ENCODE results near the gene MRTFB. TPM values are rescaled to one million over a fixed set of nuclear protein-coding genes. Genes with fewer than 3 reads are reported as not detected.

MRTFB gene
- total and polyA plus RNA-seq, 12 donors: 4.1 to 41.8 (median 32.5) TPM

DNA sequence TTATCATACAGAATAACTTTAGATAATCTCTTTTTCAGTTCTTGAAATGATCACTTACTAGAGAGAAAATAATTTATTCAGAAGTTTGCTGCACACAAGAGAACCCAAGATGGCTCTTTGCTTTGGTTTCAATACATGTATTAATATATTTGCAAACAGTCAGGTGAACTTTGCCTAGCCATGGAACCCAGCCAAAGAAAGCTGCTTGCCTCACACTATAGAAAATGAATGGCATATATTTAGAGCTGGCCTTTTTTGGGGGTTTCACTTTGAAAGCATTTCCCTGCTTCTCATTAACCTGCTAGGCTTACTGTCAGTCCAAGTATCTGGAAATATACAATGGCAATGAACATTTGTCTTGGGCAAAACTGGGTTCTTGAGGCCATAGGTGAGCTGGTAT lies 75.3 kb downstream of the MRTFB start:
- H3K4me3 ChIP-seq: no peak overlapping the region
- ATAC-seq: no peak
- peaks cover 0 to 25% (median 0%) of the 10 kb centered on the region in 9 donors for H3K36me3 ChIP-seq
- H3K27ac ChIP-seq: peak overlapping the region in 1 of 10 donors; percentile 38
- peaks cover 0 to 18% (median 9%) of the 10 kb centered on the region in 9 donors for H3K4me1 ChIP-seq
- no peak for DNase-seq
- TF ChIP-seq, protein P1, sequence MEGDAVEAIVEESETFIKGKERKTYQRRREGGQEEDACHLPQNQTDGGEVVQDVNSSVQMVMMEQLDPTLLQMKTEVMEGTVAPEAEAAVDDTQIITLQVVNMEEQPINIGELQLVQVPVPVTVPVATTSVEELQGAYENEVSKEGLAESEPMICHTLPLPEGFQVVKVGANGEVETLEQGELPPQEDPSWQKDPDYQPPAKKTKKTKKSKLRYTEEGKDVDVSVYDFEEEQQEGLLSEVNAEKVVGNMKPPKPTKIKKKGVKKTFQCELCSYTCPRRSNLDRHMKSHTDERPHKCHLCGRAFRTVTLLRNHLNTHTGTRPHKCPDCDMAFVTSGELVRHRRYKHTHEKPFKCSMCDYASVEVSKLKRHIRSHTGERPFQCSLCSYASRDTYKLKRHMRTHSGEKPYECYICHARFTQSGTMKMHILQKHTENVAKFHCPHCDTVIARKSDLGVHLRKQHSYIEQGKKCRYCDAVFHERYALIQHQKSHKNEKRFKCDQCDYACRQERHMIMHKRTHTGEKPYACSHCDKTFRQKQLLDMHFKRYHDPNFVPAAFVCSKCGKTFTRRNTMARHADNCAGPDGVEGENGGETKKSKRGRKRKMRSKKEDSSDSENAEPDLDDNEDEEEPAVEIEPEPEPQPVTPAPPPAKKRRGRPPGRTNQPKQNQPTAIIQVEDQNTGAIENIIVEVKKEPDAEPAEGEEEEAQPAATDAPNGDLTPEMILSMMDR (IDR thresholded peaks at IDR 0.05): no peak
- intact Hi-C loops (cut with DNase I): loop anchor here in 1 of 10 donors (5.0 kb wide), 1 partner anchor 36 kb away; no protein-coding TSS in a partner anchor
- no peaks in the 10 kb centered on the region for H3K9me3 ChIP-seq
- no peaks in the 10 kb centered on the region for H3K27me3 ChIP-seq

DNA sequence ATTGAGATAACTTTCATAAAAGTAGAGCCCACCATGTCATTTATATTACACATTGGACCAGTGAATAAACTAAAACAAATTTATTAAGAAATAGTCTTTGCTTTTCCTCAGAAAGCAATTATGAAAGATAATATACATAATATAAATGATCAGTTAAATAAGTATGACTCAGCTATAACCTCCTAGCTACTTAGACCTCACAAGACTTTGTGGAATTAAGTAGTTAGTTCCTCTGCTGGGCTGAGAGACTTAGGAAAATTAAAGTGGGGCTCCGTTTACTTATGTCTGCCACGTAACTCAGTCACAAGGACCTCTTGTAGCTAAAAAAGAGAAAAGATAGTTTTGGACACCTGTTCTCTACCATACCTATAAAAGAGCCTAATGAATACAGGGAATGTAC lies 76.9 kb downstream of the MRTFB start:
- Histone ChIP-seq H3K36me3 (peaks cover 0 to 14% (median 0%) of the 10 kb centered on the region in 9 donors), H3K27me3 (no peaks in the 10 kb centered on the region), H3K4me3 (no peak overlapping the region), H3K4me1 (peaks cover 0 to 30% (median 17%) of the 10 kb centered on the region in 9 donors), H3K9me3 (no peaks in the 10 kb centered on the region), H3K27ac (no peak overlapping the region)
- ATAC-seq (no peak), DNase-seq (no peak)
- WGBS, 2 donors: 93 to 98% methylated on average over 2 of the region's 2 CpGs
- TF ChIP-seq, protein P1 (IDR thresholded peaks at IDR 0.05): no peak
- intact Hi-C loops (cut with DNase I): loop anchor here in 1 of 10 donors (5.0 kb wide), 1 partner anchor 34 kb away; no protein-coding TSS in a partner anchor

DNA sequence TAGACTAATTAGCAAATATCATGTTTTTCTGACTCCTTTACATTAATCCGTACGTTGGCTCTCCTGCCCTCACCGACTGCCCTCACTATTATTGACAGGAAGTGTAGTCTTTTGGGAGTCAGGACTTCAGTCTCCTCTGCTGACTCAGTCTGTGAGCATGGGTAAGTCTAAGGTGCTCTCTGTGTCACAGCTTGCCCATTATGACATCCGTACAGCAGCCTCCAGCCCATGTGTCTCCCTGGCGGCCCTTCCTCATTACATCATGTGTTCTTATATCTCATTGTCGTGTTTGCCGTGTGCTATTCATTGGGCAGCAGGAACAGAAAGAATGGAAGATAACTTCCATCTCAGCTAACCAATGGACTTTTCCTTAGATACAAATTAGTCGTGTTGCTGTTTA lies 77.5 kb downstream of the MRTFB start:
- ATAC-seq (peak in 1 of 8 donors; percentile 14), DNase-seq (no peak)
- 76 to 80% methylated on average over 8 of the region's 8 CpGs for WGBS, 2 donors
- no peak overlapping the region for H3K27ac ChIP-seq
- no peaks in the 10 kb centered on the region for H3K27me3 ChIP-seq
- peaks cover 0 to 33% (median 17%) of the 10 kb centered on the region in 9 donors for H3K4me1 ChIP-seq
- no peaks in the 10 kb centered on the region for H3K9me3 ChIP-seq
- TF ChIP-seq, protein P1 (IDR thresholded peaks at IDR 0.05): no peak
- intact Hi-C loops (cut with DNase I): loop anchor here in 1 of 10 donors (5.0 kb wide), 1 partner anchor 34 kb away; no protein-coding TSS in a partner anchor
- H3K4me3 ChIP-seq: no peak overlapping the region
- H3K36me3 ChIP-seq: peaks cover 0 to 9% (median 0%) of the 10 kb centered on the region in 9 donors

DNA sequence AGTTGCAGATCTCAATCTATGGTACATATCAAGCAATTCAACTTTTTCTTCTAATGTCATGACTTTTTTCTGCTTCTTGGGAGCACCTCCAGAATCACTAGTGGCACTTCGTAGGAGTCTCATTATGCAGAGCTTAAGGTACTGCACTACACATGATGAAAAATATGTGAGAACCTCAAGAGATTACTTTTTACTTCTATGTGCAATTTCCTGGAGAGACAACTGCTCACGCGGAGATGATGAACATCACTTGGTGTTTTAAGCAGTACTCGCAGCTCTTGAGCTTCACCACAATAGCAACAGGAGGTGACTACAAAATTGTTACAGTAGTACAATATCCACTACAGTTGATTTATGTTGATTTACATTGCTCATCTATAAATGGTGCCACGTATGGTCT lies 79.7 kb downstream of the MRTFB start:
- peaks cover 0 to 33% (median 14%) of the 10 kb centered on the region in 9 donors for H3K4me1 ChIP-seq
- DNase-seq: no peak
- TF ChIP-seq, protein P1 (IDR thresholded peaks at IDR 0.05): no peak
- H3K4me3 ChIP-seq: no peak overlapping the region
- H3K27me3 ChIP-seq: no peaks in the 10 kb centered on the region
- no peak for ATAC-seq
- peaks cover 0 to 4% (median 0%) of the 10 kb centered on the region in 9 donors for H3K36me3 ChIP-seq
- intact Hi-C loops (cut with DNase I): no loop called here
- WGBS, 2 donors: 96 to 97% methylated on average over 5 of the region's 5 CpGs
- H3K27ac ChIP-seq: peak overlapping the region in 3 of 10 donors; percentile 31 to 55 (median 37)
- H3K9me3 ChIP-seq: peaks cover 0 to 8% (median 0%) of the 10 kb centered on the region in 11 donors
